GM23338 (cell line): ENCODE data around the gene SNX5.

ENCODE experiments used
- CREB1 ChIP-seq: fragments of 250-450 bp; sonication (Bioruptor Pico); IDR thresholded peaks from 2 replicates; pipeline ENCODE4 v1.5.0; 2020; ENCODE audit warnings: low read depth, mild to moderate bottlenecking, moderate library complexity
- EZH2 ChIP-seq: fragments of 200-600 bp; sonication (generic); IDR thresholded peaks from one replicate; pipeline ENCODE4 v1.8.0; 2017; ENCODE audit warnings: antibody characterized with exemption, mild to moderate bottlenecking, low read depth; ENCODE audit not compliant: unreplicated experiment
- STAT1 ChIP-seq: IDR thresholded peaks from one replicate; pipeline ENCODE4 v1.6.1; 2016; ENCODE audit warnings: antibody characterized with exemption; ENCODE audit not compliant: unreplicated experiment
- TF ChIP-seq, protein P1 (sequence below), 2 experiments: fragments of 200-600 bp in 1 of 2; sonication (generic) in 1 of 2; conservative IDR thresholded peaks; 2 replicates each; pipeline versions ENCODE4 v1.5.1 to v1.6.1; 2016 to 2017; ENCODE audit warnings: antibody characterized with exemption in 2 of 2, low read depth in 2 of 2, mild to moderate bottlenecking in 2 of 2, moderate library complexity in 1 of 2

DNA sequence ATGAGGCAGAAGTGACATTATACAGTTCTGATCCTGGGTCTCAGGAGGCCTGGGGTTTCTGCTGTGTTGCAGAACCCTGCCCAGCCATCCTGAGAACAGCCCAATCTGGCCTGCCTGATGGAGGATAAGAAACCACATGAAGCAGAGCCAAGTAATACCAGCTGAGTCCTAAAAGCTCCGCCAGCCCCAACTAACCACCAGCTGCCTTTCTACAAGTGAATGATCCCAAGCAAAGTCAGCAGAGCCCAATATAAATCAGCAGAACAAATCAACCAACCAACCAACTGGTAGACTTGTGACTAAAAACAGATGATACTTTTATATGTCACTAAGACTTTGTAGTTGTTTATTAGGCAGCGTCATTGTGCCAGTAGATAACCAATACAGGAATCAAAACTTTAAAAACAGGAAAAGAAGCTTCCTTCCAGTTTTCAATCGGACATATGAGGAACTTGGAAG, 52.1 kb downstream of the SNX5 start:
- TF ChIP-seq, protein P1, sequence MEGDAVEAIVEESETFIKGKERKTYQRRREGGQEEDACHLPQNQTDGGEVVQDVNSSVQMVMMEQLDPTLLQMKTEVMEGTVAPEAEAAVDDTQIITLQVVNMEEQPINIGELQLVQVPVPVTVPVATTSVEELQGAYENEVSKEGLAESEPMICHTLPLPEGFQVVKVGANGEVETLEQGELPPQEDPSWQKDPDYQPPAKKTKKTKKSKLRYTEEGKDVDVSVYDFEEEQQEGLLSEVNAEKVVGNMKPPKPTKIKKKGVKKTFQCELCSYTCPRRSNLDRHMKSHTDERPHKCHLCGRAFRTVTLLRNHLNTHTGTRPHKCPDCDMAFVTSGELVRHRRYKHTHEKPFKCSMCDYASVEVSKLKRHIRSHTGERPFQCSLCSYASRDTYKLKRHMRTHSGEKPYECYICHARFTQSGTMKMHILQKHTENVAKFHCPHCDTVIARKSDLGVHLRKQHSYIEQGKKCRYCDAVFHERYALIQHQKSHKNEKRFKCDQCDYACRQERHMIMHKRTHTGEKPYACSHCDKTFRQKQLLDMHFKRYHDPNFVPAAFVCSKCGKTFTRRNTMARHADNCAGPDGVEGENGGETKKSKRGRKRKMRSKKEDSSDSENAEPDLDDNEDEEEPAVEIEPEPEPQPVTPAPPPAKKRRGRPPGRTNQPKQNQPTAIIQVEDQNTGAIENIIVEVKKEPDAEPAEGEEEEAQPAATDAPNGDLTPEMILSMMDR (conservative IDR thresholded peaks at IDR 0.05; ENCODE audit: low read depth in 2 of 2): no peak
- TF ChIP-seq EZH2 (no peak), STAT1 (no peak), CREB1 (CRISPR knock-in tag) (no peak)
